ENCODE data around the gene COL18A1.

The COL18A1 gene

GRCh38 chr21:45511007-45511406 lies 106.0 kb downstream of the COL18A1 start:
- no peak for DNase-seq

- no peak for DNase-seq
Measured at GRCh38 chr21:45511661-45512431, 106.9 kb downstream of the COL18A1 start.

GRCh38 chr21:45512626-45513002 lies 107.6 kb downstream of the COL18A1 start:
- no peak for DNase-seq

- no peak for DNase-seq
Measured at GRCh38 chr21:45513003-45513717, 108.2 kb downstream of the COL18A1 start.

GRCh38 chr21:45513741-45514310 lies 108.9 kb downstream of the COL18A1 start:
- DNase-seq: no peak

- no peak for DNase-seq
Measured at GRCh38 chr21:45514311-45515021, 109.5 kb downstream of the COL18A1 start.

GRCh38 chr21:45515241-45516061 lies 110.5 kb downstream of the COL18A1 start:
- DNase-seq: no peak

GRCh38 chr21:45516071-45516670 lies 111.2 kb downstream of the COL18A1 start:
- DNase-seq: no peak

GRCh38 chr21:45516671-45517151 lies 111.7 kb downstream of the COL18A1 start:
- no peak for DNase-seq

GRCh38 chr21:45517249-45518065 lies 112.5 kb downstream of the COL18A1 start:
- no peak for DNase-seq

GRCh38 chr21:45518742-45519141 lies 113.8 kb downstream of the COL18A1 start:
- no peak for DNase-seq

- no peak for DNase-seq
Measured at GRCh38 chr21:45519182-45519581, 114.2 kb downstream of the COL18A1 start.

- DNase-seq: no peak
Measured at GRCh38 chr21:45521241-45521640, 116.3 kb downstream of the COL18A1 start.

GRCh38 chr21:45522381-45522780 lies 117.4 kb downstream of the COL18A1 start:
- no peak for DNase-seq

- DNase-seq: no peak
Measured at GRCh38 chr21:45522986-45523385, 118.0 kb downstream of the COL18A1 start.

- no peak for DNase-seq
Measured at GRCh38 chr21:45523411-45524101, 118.6 kb downstream of the COL18A1 start.

- DNase-seq: no peak
Measured at GRCh38 chr21:45524756-45525152, 119.8 kb downstream of the COL18A1 start.

- DNase-seq: no peak
Measured at GRCh38 chr21:45525153-45525909, 120.4 kb downstream of the COL18A1 start.

GRCh38 chr21:45525910-45526306 lies 120.9 kb downstream of the COL18A1 start:
- no peak for DNase-seq
